Stimulated activated CD4-positive, alpha-beta T cell treated with anti-CD3 and anti-CD28 coated beads, Interleukin-15, amount 100 ng/mL, for 1 hour (primary cell): ENCODE measurements around the gene NSG1.

Experiments used
- DNase-seq, 2 donors: peaks; one replicate each; pipeline ENCODE4 v3.0.0-alpha.2; 2020; ENCODE audit warnings: low read depth in 1 of 2, low spot score in 1 of 2

The NSG1 gene

GRCh38 chr4:4395849-4396627, 9.1 kb downstream of the NSG1 start:
- DNase-seq = no peak

GRCh38 chr4:4396628-4397440, 9.9 kb downstream of the NSG1 start:
- DNase-seq = no peak

GRCh38 chr4:4397441-4397819, 10.5 kb downstream of the NSG1 start:
- no peak for DNase-seq

- DNase-seq = no peak
These were observed 11.5 kb downstream of the NSG1 start for GRCh38 chr4:4398430-4398829.

GRCh38 chr4:4401036-4401435, 14.1 kb downstream of the NSG1 start:
- DNase-seq = no peak

GRCh38 chr4:4402966-4403365, 16.1 kb downstream of the NSG1 start:
- no peak for DNase-seq

- DNase-seq = no peak
These were observed 18.6 kb downstream of the NSG1 start for GRCh38 chr4:4405358-4405962.

GRCh38 chr4:4406455-4407298, 19.8 kb downstream of the NSG1 start:
- DNase-seq = no peak

GRCh38 chr4:4407299-4408131, 20.6 kb downstream of the NSG1 start:
- DNase-seq = no peak

- DNase-seq = no peak
These were observed 21.2 kb downstream of the NSG1 start for GRCh38 chr4:4408132-4408523.

- no peak for DNase-seq
These were observed 21.9 kb downstream of the NSG1 start for GRCh38 chr4:4408576-4409335.

- no peak for DNase-seq
These were observed 22.7 kb downstream of the NSG1 start for GRCh38 chr4:4409416-4410115.

- DNase-seq = no peak
These were observed 23.4 kb downstream of the NSG1 start for GRCh38 chr4:4410271-4410670.

- no peak for DNase-seq
These were observed 25.0 kb downstream of the NSG1 start for GRCh38 chr4:4411906-4412305.

- no peak for DNase-seq
These were observed 25.9 kb downstream of the NSG1 start for GRCh38 chr4:4412641-4413372.

- no peak for DNase-seq
These were observed 26.4 kb downstream of the NSG1 start for GRCh38 chr4:4413373-4413725.

GRCh38 chr4:4413806-4414205, 26.9 kb downstream of the NSG1 start:
- no peak for DNase-seq

- no peak for DNase-seq
These were observed 28.4 kb downstream of the NSG1 start for GRCh38 chr4:4415107-4415805.
